ENCODE data around the gene KRTAP10-5. TPM values are rescaled to one million over a fixed set of nuclear protein-coding genes. Genes with fewer than 3 reads are reported as not detected.

KRTAP10-5 gene
- total RNA-seq, 1 donor from 2014 or later: not detected

- Mint-ChIP-seq H3K4me1 (peaks cover 8% of the 10 kb centered on the region), H3K9me3 (peaks cover 33% of the 10 kb centered on the region), H3K36me3 (peaks cover 2% of the 10 kb centered on the region), H3K27me3 (ENCODE audit: low read depth) (peaks cover 20% of the 10 kb centered on the region), H3K27ac (no peak overlapping the region), H3K4me3 (no peak overlapping the region)
- TF ChIP-seq, protein P1, sequence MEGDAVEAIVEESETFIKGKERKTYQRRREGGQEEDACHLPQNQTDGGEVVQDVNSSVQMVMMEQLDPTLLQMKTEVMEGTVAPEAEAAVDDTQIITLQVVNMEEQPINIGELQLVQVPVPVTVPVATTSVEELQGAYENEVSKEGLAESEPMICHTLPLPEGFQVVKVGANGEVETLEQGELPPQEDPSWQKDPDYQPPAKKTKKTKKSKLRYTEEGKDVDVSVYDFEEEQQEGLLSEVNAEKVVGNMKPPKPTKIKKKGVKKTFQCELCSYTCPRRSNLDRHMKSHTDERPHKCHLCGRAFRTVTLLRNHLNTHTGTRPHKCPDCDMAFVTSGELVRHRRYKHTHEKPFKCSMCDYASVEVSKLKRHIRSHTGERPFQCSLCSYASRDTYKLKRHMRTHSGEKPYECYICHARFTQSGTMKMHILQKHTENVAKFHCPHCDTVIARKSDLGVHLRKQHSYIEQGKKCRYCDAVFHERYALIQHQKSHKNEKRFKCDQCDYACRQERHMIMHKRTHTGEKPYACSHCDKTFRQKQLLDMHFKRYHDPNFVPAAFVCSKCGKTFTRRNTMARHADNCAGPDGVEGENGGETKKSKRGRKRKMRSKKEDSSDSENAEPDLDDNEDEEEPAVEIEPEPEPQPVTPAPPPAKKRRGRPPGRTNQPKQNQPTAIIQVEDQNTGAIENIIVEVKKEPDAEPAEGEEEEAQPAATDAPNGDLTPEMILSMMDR (IDR thresholded peaks at IDR 0.05; ENCODE audit: unreplicated experiment): no peak
- DNase-seq (ENCODE audit: low spot score in 2 of 2, unreplicated experiment in 2 of 2): no peak
Observed at GRCh38 chr21:44582055-44582454, 1.7 kb upstream of the KRTAP10-5 start.

DNA sequence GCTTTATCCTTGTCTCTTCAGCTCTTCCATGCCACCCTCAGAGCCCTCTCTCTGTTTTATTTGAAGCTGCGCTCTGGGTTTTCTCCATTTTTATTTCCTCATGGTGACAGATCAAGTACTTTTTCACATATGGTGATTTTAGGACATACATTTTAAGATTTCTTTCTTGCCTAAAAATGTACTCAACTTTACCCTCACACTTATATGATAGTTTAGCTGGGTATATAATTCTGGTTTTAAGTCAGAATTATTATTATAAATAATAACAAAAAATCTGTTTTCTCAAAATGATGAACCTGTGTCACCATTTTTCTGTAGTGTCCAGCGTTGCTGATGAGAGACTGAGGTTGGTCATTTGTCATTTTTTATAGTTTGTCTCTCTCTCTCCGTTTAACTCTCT, 754 bp upstream of the KRTAP10-5 start:
- DNase-seq (ENCODE audit: low spot score in 2 of 2, unreplicated experiment in 2 of 2): no peak
- peaks cover 13% of the 10 kb centered on the region for H3K27me3 Mint-ChIP-seq (ENCODE audit: low read depth)

DNA sequence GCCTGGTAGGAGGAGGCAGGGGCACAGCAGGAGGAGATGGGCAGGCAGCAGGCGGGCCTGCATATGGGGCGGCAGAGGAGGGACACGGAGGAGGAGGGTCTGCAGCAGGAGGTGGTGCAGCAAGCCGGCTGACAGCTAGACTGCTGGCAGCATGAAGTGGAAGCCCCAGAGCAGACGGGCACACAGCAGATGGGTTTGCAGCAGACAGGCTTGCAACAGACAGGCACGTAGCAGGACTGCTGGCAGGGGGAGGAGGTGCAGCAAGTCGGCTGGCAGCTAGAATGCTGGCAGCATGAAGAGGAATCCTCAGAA, 615 bp downstream of the KRTAP10-5 start:
- Mint-ChIP-seq H3K27ac (no peak overlapping the region), H3K4me3 (no peak overlapping the region), H3K4me1 (peaks cover 8% of the 10 kb centered on the region), H3K9me3 (peaks cover 28% of the 10 kb centered on the region), H3K27me3 (ENCODE audit: low read depth) (peaks cover 5% of the 10 kb centered on the region), H3K36me3 (peaks cover 2% of the 10 kb centered on the region)
- TF ChIP-seq, protein P1 (IDR thresholded peaks at IDR 0.05; ENCODE audit: unreplicated experiment): no peak
- no peak for DNase-seq (ENCODE audit: low spot score in 2 of 2, unreplicated experiment in 2 of 2)

More for the DNA sequence above, 754 bp upstream of the KRTAP10-5 start:
- peaks cover 8% of the 10 kb centered on the region for H3K4me1 Mint-ChIP-seq
- no peak overlapping the region for H3K27ac Mint-ChIP-seq
- peaks cover 2% of the 10 kb centered on the region for H3K36me3 Mint-ChIP-seq
- TF ChIP-seq, protein P1 (IDR thresholded peaks at IDR 0.05; ENCODE audit: unreplicated experiment): no peak
- peaks cover 33% of the 10 kb centered on the region for H3K9me3 Mint-ChIP-seq
- no peak overlapping the region for H3K4me3 Mint-ChIP-seq

DNA sequence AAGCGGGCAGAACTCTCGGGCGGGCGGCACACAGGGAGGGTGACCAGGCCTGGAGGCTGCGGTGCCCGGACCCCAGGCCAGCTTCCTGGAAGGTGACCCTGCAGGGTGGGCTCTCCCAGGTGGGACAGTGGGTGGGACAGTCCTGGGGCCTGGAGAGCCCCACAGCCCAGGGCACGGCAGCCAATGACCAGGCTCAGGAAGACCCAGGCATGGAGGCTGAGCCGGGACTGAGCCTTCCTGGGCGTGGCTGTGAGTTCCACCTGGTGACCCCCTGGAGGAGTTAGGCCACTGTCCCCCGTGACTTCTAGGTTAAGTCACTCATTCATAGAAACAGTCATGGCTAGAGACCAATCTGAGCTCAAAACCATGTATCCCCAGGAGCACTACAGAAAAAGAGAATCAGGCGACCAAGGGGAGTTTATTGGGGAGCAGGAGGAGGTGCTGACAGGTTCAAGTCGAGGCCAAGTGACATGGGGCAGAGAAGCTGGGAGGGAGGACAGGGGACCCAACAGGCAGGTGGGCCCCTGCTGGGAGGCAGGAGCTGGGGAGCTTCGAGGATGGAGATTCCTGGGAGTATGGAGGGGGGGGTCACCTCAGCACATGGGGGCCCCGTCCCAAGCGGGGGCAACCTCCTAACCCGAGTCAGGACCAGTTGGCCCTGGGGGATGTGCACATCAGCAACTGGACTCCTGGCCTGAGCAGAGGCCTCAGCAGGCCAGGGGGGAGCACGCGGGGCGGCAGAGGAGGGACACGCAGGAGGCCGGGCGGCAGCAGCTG, 1.2 kb downstream of the KRTAP10-5 start:
- H3K4me3 Mint-ChIP-seq: no peak overlapping the region
- H3K4me1 Mint-ChIP-seq: peaks cover 8% of the 10 kb centered on the region
- TF ChIP-seq, protein P1 (IDR thresholded peaks at IDR 0.05; ENCODE audit: unreplicated experiment): no peak
- H3K36me3 Mint-ChIP-seq: peaks cover 2% of the 10 kb centered on the region
- peaks cover 4% of the 10 kb centered on the region for H3K27me3 Mint-ChIP-seq (ENCODE audit: low read depth)
- peak in 1 of 2 experiments; percentile 27 for DNase-seq (ENCODE audit: low spot score in 2 of 2, unreplicated experiment in 2 of 2)
- no peak overlapping the region for H3K27ac Mint-ChIP-seq
- peaks cover 28% of the 10 kb centered on the region for H3K9me3 Mint-ChIP-seq

DNA sequence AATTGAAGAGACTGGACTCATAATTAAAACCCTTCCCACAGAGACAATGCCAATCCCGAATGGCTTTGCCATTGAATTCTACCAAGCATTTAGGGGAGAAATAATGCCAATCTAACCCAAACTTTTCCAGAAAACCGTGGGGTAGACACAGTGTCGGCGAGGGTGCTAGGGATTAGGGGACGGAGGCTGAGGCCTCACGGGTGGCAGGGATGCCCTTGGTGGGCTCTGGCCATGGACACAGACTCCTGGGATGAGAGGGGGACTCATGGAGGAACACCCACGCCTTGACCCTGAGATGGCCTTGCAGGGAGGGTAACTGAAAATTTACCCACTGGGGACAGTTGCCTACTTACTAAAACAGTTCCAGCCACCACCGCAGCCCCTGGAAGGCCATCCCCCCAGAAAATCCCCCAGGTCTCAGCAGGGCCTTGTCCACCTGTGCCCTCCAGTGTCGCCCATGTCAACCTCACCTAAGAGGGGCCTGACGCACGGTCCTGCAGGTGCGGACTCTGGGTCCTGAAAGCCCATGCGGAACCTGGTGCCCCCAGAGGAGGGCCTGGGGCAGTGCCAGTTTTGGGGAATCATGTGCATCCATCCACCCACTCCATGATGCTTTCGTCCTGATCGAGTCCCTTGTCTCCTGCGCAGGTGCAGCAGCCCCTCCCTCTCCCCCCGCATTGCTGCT, 1.9 kb downstream of the KRTAP10-5 start:
- H3K27me3 Mint-ChIP-seq (ENCODE audit: low read depth): peaks cover 4% of the 10 kb centered on the region
- no peak overlapping the region for H3K27ac Mint-ChIP-seq
- H3K9me3 Mint-ChIP-seq: peaks cover 28% of the 10 kb centered on the region
- peaks cover 2% of the 10 kb centered on the region for H3K36me3 Mint-ChIP-seq
- DNase-seq (ENCODE audit: low spot score in 2 of 2, unreplicated experiment in 2 of 2): no peak
- H3K4me3 Mint-ChIP-seq: no peak overlapping the region
- TF ChIP-seq, protein P1 (IDR thresholded peaks at IDR 0.05; ENCODE audit: unreplicated experiment): no peak
- peaks cover 7% of the 10 kb centered on the region for H3K4me1 Mint-ChIP-seq

Data from mesothelial cell of epicardium (in vitro differentiated cells).